Activated CD4-positive, alpha-beta T cell treated with anti-CD3 and anti-CD28 coated beads for 24 hours (primary cell): ENCODE measurements around the gene CYFIP1.
"Not testable (repeated sequence)": the region's sequence is repeated elsewhere in the genome, so short reads cannot be mapped to it uniquely, and the experiment has no call there.

Experiments used
- DNase-seq, 2 donors: peaks; one replicate each; pipeline ENCODE4 v3.0.0-alpha.2; 2020; ENCODE audit warnings: low read depth in 2 of 2

Gene CYFIP1

DNA sequence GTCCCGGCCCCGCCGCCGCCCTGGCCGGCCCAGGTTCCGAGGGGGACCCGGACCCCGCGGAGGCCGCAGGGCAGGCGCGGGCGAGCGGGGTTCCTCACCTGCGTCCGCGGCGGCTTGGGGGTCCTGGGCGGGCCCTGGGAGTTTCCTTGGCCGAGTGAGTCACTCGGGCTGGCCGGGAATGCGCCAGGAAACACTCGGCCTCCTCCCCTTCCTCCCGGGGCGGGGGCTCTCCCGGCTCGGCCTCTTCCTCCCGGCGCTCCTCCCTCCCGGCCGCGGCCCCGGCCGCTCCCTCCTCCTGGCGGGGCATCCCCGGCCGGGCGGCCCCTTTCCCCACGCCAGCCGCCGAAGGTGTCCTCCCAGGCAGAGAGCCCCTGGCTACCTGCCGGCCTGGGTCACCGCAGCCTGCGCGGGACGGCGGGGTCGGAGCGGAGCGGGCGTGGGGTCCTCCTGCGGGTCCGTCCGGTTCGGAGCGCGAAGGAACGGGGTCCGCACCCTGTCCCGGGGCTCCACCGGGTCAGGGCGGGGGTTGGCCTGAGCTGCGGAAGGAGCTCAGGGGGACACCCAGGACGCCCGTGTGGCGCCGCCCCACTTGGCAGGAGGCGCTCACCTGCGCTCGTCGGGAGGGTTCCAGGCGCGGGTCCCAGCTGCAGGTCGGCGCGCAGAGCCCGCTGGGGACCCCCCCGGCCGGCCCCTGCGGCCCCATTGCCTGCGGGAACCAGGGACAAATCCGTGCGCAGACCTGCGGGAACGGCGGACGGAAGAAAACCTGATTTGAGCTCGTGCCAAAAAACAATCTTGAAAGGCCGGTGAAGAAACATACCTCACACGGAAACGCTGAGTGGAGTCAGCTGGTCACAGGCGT is at the start of gene CYFIP1:
CYFIP1 (minus strand) TSS at position 180 of the 862 bp plus-strand sequence. CDS start 33,083 bp downstream, outside the sequence.
- peak in 1 of 2 donors; percentile 20 for DNase-seq

DNA sequence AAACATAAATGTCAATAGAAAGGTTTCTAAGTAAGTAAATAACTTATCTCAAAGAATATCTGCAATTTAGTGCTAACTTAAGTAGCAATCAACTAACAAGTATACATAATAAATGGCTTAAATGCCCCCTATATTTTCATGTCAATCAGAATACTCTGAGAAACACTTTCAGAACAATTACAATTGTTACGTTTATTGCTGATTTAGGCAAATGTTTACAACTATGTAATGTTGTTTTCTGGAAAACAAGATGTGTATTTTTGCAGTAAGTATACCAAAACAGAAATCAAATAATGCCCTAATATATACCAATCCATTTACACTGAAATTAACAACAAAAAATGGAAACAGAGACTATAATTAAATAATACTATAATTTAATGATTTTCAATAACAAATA is 46.0 kb upstream of the CYFIP1 start:
- DNase-seq, result no peak

GRCh38 chr15:23022156-23022555 is 42.0 kb upstream of the CYFIP1 start:
- no peak for DNase-seq

- no peak for DNase-seq
These were observed 34.3 kb upstream of the CYFIP1 start for GRCh38 chr15:23014394-23015000.

- no peak for DNase-seq
These were observed 33.5 kb upstream of the CYFIP1 start for GRCh38 chr15:23013681-23014080.

DNA sequence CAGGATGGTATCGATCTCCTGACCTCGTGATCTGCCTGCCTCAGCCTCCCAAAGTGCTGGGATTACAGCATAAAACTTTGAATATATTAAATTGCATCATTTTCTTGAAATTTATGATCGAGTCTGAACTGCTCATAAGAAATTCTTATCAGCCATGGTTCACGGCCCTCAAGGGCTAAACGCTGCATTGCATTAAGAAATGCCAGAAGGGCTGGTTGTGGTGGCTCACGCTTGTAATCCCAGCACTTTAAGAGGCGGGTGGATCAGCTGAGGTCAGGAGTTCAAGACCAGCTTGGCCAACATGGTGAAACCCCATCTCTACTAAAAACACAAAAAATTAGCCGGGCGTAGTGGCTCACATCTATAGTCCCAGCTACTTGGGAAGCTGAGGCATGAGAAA is 32.4 kb upstream of the CYFIP1 start:
- not testable (repeated sequence) for DNase-seq

- no peak for DNase-seq
These were observed 23.6 kb upstream of the CYFIP1 start for GRCh38 chr15:23003736-23004135.

DNA sequence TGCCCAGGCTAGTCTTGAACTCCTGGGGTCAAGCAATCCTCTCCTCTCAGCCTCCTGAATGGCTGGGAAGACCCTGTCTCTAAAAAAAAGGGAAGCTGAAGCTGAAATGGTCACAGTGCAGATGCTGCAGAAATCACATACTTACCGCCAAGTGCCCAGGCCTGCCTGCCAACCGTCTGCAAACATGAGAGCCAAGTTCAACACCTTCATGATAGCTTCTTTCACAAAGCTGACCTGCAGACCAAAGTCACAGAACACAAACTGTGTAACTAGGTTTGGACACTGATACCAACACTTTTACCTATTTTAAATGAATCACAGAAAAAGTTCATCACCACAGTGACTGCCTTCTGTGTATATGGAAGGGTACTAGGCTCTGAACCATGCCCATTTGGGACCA is 22.8 kb upstream of the CYFIP1 start:
- DNase-seq, result no peak

DNA sequence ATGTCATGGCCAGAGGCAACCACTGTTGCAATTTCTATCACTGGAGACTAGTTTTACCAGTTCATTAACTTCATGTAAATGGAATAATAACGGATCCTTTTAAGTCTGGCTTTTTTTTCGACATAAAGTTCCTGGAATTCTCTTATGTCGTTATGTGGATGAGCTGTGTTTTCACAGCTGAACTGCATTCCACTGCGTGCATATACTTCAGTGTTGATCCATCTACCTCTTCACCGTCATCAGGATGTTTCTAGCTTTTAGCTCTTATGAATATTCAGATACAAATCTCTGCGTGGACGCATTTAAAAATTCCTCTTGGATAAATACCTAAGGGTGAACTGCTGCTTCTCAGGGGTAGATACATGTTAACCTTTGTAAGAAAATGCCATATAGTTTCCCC is 15.6 kb upstream of the CYFIP1 start:
- DNase-seq, result no peak

- DNase-seq, result no peak
These were observed 11.8 kb upstream of the CYFIP1 start for GRCh38 chr15:22992024-22992326.

DNA sequence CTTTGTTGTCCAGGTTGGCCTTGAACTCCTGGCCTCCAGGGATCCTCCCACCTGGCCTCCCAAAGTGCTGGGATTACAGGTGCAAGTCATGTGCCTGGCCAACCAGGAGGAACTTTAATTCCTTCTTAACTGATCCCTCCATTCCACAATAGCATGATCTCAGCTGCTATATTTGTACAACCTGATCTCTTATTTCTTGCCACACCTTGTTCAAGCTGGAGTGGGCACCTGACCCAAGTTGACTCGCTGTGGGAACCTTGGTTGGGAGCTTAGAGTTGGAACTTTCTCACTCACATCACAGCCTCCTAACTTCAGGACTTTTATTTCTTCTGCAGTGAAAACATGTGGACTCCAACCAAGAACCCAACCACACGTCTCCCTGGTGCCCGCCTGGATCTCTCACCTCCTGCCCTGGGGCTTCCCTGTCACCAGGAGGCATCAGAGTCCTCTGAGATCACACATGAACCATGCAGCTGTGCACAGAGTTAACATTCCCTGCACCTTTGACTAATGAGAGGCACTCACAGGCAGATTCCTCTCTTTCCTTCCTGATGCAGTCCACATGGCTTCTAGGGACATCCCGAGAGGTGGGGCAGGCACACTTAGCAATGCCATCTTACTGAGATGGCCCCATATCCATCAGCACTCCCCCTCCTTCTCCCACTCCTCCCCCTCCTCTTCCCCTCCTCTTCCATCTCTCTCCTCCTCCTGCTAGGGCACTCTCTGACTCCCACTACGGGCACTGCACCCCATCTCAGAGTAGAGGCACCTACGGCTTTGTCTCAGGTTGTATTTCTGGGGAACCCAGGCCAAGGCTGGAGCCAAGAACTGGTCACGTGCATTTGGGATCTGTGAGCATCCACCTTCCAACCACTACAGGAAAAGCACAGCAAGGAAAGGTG is 9.7 kb upstream of the CYFIP1 start:
- DNase-seq, result no peak

- DNase-seq, result no peak
These were observed 8.6 kb upstream of the CYFIP1 start for GRCh38 chr15:22988811-22989210.

DNA sequence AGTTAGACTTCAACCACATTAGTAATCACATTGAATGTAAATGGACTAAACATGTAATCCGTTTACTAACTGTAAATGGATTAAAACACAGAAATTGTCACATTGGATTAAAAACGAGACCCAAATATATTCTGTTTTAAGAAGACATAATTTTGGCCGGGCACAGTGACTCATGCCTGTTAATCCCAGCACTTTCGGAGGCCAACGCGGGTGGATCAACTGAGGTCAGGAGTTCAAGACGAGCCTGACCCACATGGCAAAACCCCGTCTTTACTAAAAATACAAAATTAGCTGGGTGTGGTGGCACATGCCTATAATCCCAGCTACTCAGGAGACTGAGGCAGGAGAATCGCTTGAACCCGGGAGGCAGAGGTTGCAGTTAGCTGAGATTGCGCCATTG is 1.8 kb upstream of the CYFIP1 start:
- DNase-seq, result not testable (repeated sequence)

DNA sequence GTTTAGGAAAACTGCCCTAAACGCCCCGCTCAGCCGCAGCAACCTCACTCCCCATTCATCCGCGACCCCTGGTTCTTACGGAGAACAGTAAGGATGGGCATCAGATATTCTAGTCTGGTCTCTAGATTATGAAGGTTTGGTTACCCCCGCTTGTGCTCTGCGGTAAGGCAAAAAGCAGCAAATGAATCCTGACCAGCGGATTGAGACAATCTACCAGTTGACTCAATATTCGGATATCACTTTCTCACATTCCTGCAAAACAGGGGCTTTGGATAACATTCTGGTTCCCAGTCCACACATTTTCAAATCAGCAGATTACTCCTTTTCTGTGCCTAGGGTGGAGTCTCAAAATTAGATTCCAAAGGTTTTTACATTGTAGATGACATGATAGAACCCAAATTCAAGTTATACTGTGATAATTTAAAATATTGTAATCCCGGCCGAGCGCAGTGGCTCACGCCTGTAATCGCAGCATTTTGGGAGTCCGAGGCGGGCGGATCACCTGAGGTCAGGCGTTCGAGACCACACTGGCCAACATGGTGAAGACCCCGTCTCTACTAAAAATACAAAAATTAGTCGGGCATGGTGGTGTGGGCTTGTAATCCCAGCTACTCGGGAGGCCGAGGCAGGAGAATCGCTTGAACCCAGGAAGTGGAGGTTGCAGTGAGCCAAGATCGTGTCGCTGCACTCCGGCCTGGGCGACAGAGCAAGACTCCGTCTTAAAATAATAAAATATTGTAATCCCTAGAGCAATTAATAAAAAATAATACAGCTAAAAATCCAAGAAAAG is 1.1 kb upstream of the CYFIP1 start:
- DNase-seq, result no peak

- DNase-seq, result peak in 1 of 2 donors; percentile 19
These were observed 655 bp downstream of the CYFIP1 start for GRCh38 chr15:22979238-22980188.

DNA sequence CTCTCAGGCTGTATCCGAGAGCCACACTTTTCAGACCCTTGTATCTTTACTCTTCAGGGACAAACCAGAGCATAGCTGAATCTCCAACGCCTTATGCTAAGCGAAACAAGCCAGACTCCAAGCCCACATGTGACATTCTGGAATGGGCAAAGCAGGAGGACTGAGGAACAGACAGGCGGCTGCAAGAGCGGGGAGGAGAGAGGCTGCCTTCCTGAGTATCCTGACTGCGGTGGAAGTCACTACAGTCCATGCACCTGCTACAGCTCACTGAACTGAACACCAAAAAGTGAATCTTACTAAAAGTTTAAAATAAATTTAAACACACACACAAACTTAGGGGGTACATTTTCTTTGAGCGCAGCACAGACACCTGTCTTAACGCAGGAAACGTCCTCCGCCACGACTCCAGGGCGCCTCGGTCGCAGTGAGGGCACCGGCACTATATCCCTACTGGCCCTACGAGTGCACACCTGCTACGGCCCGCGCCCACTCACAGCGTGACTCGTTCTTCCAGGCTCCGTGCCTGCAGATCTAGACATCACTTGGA is 1.4 kb downstream of the CYFIP1 start:
- DNase-seq, result peak in 1 of 2 donors; percentile 18

- no peak for DNase-seq
These were observed 5.4 kb downstream of the CYFIP1 start for GRCh38 chr15:22974745-22975144.

DNA sequence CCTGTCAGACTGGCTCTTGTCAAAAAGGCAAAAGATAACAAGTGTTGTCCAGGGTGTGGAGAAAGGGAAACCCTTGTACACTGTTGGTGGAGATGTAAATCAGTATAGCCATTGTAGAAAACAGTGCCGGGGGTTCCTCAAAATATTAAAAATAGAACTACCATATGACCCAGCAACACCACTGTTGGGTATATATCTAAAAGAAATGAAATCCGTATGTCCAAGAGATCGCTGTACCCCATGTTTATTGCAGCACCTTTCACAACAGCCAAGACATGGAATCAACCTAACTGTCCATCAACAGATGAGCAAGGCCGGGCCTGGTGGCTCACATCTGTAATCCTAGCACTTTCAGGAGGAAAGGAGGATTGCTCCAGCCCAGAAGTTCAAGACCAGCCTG is 6.2 kb downstream of the CYFIP1 start:
- no peak for DNase-seq

DNA sequence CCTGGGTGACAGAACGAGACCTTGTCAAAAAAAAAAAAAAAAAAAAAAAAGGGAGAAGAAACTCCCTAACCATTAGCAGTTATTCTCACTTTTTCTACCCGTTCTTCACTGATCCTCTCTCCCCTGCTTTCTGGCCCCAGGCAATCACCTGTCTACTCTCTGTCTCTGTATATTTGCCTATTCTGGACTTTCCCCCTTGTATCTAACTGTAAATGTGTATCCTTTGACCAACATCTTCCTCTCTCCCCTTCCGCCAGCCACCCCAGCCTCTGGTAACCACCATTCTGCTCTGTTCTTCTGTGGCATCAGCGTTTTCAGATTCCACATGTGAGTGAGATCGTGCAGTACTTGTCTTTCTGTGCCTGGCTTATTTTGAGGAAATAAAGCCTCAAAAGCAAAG is 6.9 kb downstream of the CYFIP1 start:
- no peak for DNase-seq

DNA sequence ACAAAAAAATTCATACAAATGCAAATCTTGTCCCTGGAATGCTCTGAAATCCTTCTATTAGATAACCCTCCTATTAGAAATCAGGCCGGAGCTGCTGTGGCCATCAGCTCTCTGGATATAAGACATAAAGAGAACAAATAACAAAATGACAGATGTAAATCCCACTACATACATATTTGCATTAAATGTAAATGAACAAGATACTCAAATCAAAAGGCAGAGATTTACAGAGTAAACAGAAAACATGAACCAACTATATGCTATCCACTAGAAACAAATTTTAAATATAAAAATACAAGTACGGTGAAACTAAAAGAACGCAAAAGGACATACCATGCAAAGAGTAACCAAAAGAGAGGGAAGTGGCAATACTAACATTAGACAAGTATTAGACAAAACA is 10.7 kb downstream of the CYFIP1 start:
- DNase-seq, result no peak
